ENCODE results near the gene CDCA8.

GRCh38 chr1:37663426-37664000, 28.8 kb upstream of the CDCA8 start:
- TF ChIP-seq CTCF (conservative IDR thresholded peaks at IDR 0.05; ENCODE audit: low read depth, low read length) (no peak), EZH2 (IDR thresholded peaks at IDR 0.05; ENCODE audit: borderline replicate concordance, low read depth, low read length, poor library complexity, severe bottlenecking) (no peak)

Measured in A673 (cell line).